ENCODE data around the gene SMG9.

Gene SMG9

DNA sequence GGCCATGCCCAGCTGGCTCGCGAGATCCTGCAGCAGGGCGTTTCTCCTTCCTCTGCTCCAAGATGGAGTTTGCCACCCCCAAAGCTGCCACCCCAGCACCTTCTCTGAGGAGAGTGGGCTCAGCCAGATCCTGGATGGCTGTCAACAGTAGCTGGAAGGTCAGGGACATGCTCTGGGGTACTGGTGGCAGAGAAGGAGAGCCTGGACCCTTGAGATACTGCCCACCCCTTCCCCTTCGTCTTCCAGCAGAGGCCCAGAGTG is 27.2 kb downstream of the SMG9 start:
- no peaks in the 10 kb centered on the region for H3K9me3 Mint-ChIP-seq (ENCODE audit: low read depth)
- H3K27me3 Mint-ChIP-seq: no peaks in the 10 kb centered on the region
- H3K4me1 Mint-ChIP-seq (ENCODE audit: low read depth): peaks cover 5% of the 10 kb centered on the region
- H3K27ac Mint-ChIP-seq: no peak overlapping the region
- peaks cover 4% of the 10 kb centered on the region for H3K36me3 Mint-ChIP-seq
- H3K4me3 Mint-ChIP-seq: no peak overlapping the region

DNA sequence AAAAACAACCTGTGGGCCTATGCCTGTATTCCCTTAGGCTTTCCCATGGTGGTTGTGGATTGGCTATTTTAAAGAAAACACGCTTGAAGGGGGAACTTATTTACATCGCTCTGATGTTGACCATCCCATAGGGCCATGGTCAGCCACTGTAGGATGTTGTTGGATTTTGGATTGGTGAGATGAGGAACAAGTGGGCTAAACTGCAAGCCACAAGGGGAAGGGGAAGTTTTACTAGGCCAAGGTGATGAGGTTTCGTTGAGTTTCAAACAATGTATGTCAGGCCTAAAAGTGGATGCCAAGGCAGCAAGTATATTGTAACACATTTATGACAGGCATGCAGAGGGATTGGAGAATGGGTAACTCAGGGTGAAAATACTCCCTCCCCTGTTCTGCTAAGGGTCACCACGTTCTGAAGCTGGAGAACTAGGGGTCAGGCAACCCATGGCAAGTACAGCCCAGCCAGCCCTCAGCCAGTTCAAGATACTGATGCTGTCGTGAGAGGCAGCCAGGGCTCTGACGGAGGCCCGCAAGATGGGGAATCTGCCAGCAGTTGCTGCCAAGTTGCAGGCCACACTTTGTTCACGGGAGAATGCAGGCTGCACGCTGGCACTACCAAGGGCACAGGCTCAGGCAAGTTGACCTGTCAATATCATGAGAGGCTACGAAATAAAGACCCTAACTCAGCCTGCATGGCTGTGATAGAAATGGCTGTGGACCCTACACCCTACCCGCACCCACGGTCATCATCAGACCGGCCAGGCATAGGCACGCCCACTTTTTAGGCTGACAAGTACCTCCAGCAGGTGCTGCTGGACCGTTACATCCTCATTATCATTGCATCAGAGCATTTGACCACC is 27.8 kb downstream of the SMG9 start:
- Mint-ChIP-seq H3K36me3 (peaks cover 4% of the 10 kb centered on the region), H3K27me3 (no peaks in the 10 kb centered on the region), H3K4me1 (ENCODE audit: low read depth) (peaks cover 5% of the 10 kb centered on the region), H3K4me3 (no peak overlapping the region), H3K27ac (no peak overlapping the region), H3K9me3 (ENCODE audit: low read depth) (no peaks in the 10 kb centered on the region)

DNA sequence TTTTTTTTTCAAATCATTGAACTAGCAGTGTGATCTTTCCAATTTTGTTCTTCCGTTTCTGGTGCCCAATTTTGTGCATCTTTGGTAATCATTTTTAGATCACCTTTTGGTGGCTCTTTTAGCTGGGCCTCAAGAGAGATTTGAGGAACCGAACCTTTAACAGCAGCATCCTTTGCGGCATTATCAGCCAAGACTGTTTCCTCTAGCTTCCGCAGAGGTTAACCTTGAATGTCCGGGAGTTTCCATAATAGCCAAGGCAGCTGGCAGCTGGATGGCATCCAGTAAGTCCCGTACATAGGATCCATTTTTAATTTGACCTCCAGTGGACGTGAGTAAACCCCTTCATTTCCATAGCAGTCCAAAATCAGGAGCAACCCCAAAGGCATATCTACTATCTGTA is 29.3 kb downstream of the SMG9 start:
- Mint-ChIP-seq H3K27me3 (no peaks in the 10 kb centered on the region), H3K9me3 (ENCODE audit: low read depth) (no peaks in the 10 kb centered on the region), H3K27ac (no peak overlapping the region), H3K4me3 (no peak overlapping the region), H3K36me3 (peaks cover 4% of the 10 kb centered on the region), H3K4me1 (ENCODE audit: low read depth) (peaks cover 5% of the 10 kb centered on the region)

DNA sequence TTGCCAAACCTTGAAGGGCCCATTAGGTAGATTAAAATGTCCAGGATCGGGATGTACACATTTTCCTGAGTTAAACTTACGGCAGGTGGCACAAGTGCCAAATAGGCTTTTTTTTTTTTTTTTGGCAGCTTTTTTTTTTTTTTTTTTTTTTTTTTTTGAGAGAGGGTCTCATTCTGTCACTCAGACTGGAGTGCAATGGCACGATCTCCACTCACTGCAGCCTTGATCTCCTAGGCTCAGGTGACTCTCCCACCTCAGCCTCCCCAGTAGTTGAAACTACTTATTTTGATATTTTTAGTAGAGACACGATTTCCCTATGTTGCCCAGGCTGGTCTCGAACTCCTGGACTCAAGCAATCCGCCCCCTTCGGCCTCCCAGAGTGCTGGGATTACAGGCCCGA is 29.9 kb downstream of the SMG9 start:
- peaks cover 5% of the 10 kb centered on the region for H3K4me1 Mint-ChIP-seq (ENCODE audit: low read depth)
- no peak overlapping the region for H3K4me3 Mint-ChIP-seq
- H3K36me3 Mint-ChIP-seq: peaks cover 2% of the 10 kb centered on the region
- H3K9me3 Mint-ChIP-seq (ENCODE audit: low read depth): no peaks in the 10 kb centered on the region
- H3K27me3 Mint-ChIP-seq: no peaks in the 10 kb centered on the region
- no peak overlapping the region for H3K27ac Mint-ChIP-seq

DNA sequence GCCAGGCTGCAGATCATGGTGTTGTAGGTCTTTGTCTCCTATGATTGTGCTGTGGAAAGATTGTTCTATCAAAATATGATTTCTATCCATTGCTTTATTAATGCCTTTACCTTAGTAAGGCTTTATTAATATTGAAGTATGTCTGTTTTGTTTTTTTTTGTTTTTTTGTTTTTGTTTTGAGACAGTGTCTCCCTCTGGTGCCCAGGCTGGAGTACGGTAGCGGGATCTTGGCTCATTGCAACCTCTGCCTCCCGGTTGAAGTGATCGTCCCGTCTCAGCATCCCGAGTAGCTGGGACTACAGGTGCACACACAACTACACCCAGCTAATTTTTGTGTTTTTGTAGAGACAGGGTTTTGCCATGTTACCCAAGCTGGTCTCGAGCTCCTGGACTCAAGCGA is 31.2 kb downstream of the SMG9 start:
- Mint-ChIP-seq H3K4me1 (ENCODE audit: low read depth) (peaks cover 5% of the 10 kb centered on the region), H3K27ac (no peak overlapping the region), H3K4me3 (no peak overlapping the region), H3K9me3 (ENCODE audit: low read depth) (no peaks in the 10 kb centered on the region), H3K36me3 (peaks cover 2% of the 10 kb centered on the region), H3K27me3 (no peaks in the 10 kb centered on the region)

DNA sequence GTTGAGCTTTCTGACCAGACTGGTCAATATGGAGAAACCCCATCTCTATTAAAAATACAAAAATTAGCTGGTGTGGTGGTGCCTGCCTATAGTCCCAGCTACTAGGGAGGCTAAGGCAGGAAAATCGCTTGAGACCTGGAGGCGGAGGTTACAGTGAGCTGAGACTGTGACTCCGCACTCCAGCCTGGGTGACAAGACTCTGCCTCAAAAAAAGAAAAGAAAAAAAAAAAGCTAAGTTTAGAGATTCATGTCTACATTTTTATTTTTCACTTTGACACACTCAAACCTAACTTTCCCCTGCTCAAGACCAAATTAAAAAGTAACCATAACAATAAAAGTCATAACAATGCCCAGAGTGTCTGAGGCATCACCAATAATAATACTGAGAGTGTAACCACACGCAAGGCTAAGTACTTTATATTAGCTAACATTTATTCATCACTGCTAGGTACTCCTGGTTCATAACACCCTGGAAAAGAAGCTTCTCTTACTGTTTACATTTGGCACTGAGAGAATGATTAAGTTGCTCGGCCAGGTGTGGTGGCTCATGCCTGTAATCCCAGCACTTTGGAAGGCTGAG is 33.2 kb downstream of the SMG9 start:
- H3K4me3 Mint-ChIP-seq: no peak overlapping the region
- no peaks in the 10 kb centered on the region for H3K9me3 Mint-ChIP-seq (ENCODE audit: low read depth)
- H3K4me1 Mint-ChIP-seq (ENCODE audit: low read depth): peaks cover 5% of the 10 kb centered on the region
- H3K27ac Mint-ChIP-seq: no peak overlapping the region
- H3K36me3 Mint-ChIP-seq: no peaks in the 10 kb centered on the region
- H3K27me3 Mint-ChIP-seq: no peaks in the 10 kb centered on the region

DNA sequence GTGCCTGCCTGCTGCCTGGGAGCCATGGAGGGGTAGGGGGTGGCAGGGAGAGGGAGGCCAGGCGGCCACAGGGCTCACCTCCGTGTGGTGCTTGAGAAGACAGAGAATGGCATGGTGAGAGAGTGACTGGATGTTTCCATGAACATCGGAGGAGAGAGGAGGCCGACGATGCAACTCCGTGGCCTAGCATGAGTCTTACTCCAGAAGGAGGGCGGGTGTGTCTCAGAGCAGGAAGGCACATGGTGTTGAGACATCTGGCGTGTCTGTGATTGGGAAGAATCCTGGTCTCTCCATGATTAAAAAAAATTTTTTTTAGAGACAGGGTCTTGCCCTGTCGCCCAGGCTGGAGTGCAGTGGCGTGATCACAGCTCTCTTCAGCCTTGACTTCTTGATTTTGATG is 33.8 kb downstream of the SMG9 start:
- peaks cover 5% of the 10 kb centered on the region for H3K4me1 Mint-ChIP-seq (ENCODE audit: low read depth)
- H3K27ac Mint-ChIP-seq: no peak overlapping the region
- no peaks in the 10 kb centered on the region for H3K36me3 Mint-ChIP-seq
- H3K4me3 Mint-ChIP-seq: no peak overlapping the region
- H3K9me3 Mint-ChIP-seq (ENCODE audit: low read depth): no peaks in the 10 kb centered on the region
- H3K27me3 Mint-ChIP-seq: no peaks in the 10 kb centered on the region

DNA sequence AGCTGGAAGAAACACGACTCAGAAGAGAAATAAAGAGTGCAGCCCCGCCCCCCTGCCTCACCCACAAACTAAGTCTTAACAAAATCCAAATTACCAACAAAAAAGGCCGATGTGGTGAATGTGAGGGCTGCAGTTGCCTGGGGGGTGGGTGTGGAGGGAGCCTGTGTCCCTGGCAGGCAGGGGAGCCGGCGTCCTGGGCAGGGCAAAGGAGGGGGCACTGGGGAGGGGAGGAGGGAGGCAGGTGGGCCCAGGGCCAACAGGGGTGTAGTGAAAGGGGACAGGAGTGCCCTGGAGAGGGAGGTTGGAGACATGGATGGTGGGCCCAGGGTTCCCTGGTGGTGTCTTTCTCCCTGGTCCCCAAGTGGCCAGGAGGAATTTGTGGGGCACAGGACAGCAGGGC is 34.8 kb downstream of the SMG9 start:
- Mint-ChIP-seq H3K27ac (no peak overlapping the region), H3K36me3 (no peaks in the 10 kb centered on the region), H3K4me3 (no peak overlapping the region), H3K27me3 (no peaks in the 10 kb centered on the region), H3K4me1 (ENCODE audit: low read depth) (no peaks in the 10 kb centered on the region), H3K9me3 (ENCODE audit: low read depth) (no peaks in the 10 kb centered on the region)

DNA sequence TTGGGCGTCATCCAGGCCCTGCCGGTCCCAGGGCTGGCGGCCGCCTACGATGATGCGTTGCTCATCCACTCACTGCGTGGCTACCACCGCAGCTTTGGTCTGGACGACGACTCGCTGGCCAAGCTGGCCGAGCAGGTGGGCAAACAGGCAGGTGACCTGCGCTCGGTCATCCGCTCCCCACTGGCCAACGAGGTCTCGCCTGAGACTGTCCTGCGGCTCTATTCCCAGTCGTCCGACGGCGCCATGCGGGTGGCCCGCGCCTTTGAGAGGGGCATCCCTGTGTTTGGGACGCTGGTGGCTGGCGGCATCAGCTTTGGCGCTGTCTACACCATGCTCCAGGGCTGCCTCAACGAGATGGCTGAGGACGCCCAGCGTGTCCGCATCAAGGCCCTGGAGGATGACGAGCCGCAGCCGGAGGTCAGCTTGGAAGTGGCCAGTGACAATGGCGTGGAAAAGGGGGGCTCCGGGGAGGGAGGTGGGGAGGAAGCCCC is 35.3 kb downstream of the SMG9 start:
- peaks cover 2% of the 10 kb centered on the region for H3K27me3 Mint-ChIP-seq
- H3K36me3 Mint-ChIP-seq: no peaks in the 10 kb centered on the region
- no peak overlapping the region for H3K4me3 Mint-ChIP-seq
- H3K9me3 Mint-ChIP-seq (ENCODE audit: low read depth): no peaks in the 10 kb centered on the region
- no peak overlapping the region for H3K27ac Mint-ChIP-seq
- H3K4me1 Mint-ChIP-seq (ENCODE audit: low read depth): no peaks in the 10 kb centered on the region

DNA sequence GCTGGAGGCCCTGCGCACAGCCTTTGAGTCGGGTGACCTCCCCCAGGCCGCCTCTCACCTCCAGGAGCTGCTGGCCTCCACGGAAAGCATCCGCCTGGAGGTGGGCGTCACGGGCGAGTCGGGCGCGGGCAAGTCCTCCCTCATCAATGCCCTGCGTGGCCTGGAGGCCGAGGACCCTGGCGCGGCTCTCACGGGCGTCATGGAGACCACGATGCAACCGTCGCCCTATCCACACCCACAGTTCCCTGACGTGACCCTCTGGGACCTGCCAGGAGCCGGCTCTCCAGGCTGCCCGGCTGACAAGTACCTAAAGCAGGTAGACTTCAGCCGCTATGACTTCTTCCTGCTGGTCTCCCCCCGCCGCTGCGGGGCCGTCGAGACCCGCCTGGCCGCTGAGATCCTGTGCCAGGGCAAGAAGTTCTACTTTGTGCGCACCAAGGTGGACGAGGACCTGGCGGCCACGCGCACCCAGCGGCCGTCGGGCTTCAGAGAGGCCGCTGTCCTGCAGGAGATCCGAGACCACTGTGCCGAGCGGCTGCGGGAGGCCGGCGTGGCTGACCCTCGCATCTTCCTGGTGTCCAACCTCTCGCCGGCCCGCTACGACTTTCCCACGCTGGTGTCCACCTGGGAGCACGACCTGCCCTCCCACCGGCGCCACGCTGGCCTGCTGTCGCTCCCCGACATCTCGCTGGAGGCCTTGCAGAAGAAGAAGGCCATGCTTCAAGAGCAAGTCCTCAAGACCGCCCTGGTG is 36.0 kb downstream of the SMG9 start:
- Mint-ChIP-seq H3K27ac (no peak overlapping the region), H3K4me3 (no peak overlapping the region)

DNA sequence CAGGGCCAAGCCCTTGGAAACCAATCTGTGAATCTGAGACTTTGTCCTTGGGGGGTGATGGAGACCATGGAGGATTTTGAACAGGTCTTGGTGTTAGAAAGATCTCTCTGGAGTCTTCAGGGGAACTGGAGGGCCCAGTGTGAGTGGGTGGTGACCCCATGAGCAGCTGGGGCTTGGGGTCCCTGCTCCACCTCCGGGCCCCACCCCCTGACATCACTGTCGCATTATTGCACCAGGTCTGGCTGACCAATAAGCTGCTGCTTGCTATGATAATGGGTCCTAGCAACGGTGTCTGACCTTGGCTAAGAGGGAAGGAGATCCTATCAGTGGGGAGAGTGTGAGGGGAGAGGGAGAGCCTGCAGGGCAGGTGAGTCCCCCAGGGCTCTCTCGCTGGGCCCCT is 39.0 kb downstream of the SMG9 start, which contains the start of gene IRGC:
IRGC (plus strand) TSS at position 301 of the 400 bp plus-strand sequence. CDS start 2,483 bp downstream, outside the sequence.
- Mint-ChIP-seq H3K4me1 (ENCODE audit: low read depth) (no peaks in the 10 kb centered on the region), H3K36me3 (no peaks in the 10 kb centered on the region), H3K9me3 (ENCODE audit: low read depth) (no peaks in the 10 kb centered on the region), H3K4me3 (no peak within 1 kb of the TSS), H3K27ac (no peak within 1 kb of the TSS), H3K27me3 (peaks cover 10% of the 10 kb centered on the region)

More for the DNA sequence above, 36.0 kb downstream of the SMG9 start:
- Mint-ChIP-seq H3K4me1 (ENCODE audit: low read depth) (no peaks in the 10 kb centered on the region), H3K9me3 (ENCODE audit: low read depth) (no peaks in the 10 kb centered on the region), H3K27me3 (peaks cover 2% of the 10 kb centered on the region), H3K36me3 (no peaks in the 10 kb centered on the region)

DNA sequence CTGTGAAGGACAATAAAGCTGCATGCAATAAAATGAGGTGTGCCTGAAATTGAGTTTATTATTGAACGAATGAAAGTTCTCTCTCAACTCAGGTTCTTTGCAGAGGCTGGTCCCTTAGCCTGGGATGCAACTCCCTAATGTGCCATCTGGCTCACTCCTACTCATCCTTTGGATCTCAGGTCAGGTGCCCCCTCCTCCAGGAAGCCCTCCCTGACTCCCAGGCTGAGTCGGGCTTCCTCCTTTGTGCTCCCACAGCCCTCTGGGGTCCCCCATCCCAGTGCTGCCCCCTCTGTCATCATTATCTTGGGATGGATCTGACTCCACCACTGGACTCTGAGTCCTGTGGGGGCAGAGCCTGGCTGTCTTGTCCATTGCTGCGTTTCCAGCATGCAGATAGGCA is 41.6 kb downstream of the SMG9 start:
- Mint-ChIP-seq H3K9me3 (ENCODE audit: low read depth) (no peaks in the 10 kb centered on the region), H3K36me3 (peaks cover 6% of the 10 kb centered on the region), H3K27me3 (peaks cover 10% of the 10 kb centered on the region)

DNA sequence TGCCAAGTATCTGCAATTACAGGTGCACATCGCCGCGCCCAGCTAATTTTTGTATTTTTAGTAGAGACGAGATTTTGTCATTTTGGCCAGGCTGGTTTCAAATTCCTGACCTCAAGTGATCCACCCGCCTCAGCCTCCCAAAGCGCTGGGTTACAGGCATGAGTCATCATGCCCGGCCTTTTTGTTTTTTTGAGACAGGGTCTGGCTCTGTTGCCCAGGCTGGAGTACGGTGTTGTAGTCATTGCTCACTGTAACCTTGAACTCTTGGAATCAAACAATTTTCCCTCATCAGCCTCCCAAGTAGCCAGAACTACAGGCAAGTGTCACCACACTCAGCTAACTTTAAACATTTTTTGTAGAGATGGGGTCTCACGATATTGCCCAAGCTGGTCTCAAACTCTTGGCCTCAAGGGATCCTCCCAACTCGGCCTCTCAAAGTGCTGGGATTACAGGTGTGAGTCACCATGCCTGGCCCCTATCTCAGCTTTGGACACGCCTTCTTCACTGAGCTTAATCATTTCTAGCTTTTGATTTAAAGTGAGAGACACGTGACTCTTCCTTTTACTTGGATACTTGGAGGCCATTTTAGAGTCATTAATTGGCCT is 42.9 kb downstream of the SMG9 start:
- no peak overlapping the region for H3K27ac Mint-ChIP-seq
- H3K36me3 Mint-ChIP-seq: peaks cover 6% of the 10 kb centered on the region
- no peak overlapping the region for H3K4me3 Mint-ChIP-seq
- no peaks in the 10 kb centered on the region for H3K4me1 Mint-ChIP-seq (ENCODE audit: low read depth)
- H3K27me3 Mint-ChIP-seq: peaks cover 10% of the 10 kb centered on the region
- H3K9me3 Mint-ChIP-seq (ENCODE audit: low read depth): no peaks in the 10 kb centered on the region

More for the DNA sequence above, 41.6 kb downstream of the SMG9 start:
- Mint-ChIP-seq H3K4me1 (ENCODE audit: low read depth) (no peaks in the 10 kb centered on the region), H3K27ac (no peak overlapping the region), H3K4me3 (no peak overlapping the region)

DNA sequence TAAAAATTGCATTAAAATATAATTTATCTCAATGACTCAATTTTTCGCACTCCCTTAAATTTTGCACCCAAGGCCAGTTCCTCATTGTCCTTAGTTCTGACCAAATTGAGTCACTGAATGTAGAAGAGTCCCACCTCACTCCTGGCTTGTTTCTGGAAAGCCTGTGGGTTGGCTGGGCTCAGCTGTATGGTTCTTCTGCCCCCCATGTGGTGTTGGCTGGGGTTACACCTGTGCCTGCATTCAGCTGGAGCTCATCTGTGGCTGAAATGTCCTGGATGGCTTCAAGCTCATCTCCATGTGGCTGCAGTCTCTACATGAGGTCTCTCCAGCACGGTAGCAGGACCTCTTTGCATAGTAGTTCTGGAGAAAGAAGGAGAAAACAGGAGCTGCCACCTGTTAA is 46.0 kb downstream of the SMG9 start:
- Mint-ChIP-seq H3K27ac (no peak overlapping the region), H3K4me1 (ENCODE audit: low read depth) (no peaks in the 10 kb centered on the region), H3K36me3 (peaks cover 6% of the 10 kb centered on the region), H3K9me3 (ENCODE audit: low read depth) (no peaks in the 10 kb centered on the region), H3K4me3 (no peak overlapping the region), H3K27me3 (peaks cover 9% of the 10 kb centered on the region)

DNA sequence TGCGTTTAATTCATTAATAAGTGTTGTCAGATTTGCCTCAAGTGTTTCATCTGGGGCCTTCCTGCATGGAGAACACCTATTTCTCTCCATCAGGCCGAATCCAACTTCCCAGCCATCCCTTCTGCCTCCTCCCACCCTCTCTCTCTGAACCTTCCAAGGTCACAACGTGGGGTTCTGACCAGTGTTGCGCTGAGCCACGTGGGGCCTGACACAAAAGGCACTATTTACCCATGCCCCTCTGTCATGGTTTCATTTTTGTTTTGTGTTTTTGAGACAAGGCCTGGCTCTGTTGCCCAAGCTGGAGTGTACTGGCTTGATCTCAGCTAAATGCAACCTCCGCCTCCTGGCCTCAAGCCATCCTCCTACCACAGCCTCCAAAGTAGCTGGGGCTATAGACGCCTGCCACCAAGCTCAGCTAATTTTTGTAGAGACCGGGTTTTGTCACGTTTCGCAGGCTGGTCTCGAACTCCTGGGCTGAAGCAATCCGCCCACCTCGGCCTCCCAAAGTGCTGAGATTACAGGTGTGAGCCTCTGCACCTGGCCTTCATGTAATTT is 47.5 kb downstream of the SMG9 start:
- peaks cover 2% of the 10 kb centered on the region for H3K4me1 Mint-ChIP-seq (ENCODE audit: low read depth)
- no peaks in the 10 kb centered on the region for H3K9me3 Mint-ChIP-seq (ENCODE audit: low read depth)
- no peak overlapping the region for H3K4me3 Mint-ChIP-seq
- H3K27me3 Mint-ChIP-seq: peaks cover 6% of the 10 kb centered on the region
- H3K27ac Mint-ChIP-seq: no peak overlapping the region
- H3K36me3 Mint-ChIP-seq: peaks cover 6% of the 10 kb centered on the region
